Right cardiac atrium (tissue), 5 donors: Measurements from ENCODE around the gene EFNA3. TPM values are rescaled to one million over a fixed set of nuclear protein-coding genes. Genes with fewer than 3 reads are reported as not detected.

ENCODE experiments used
- ATAC-seq, 2 donors: fragments of 200-7000 bp; cut with Tn5 transposase; one replicate each; pipeline versions ENCODE4 v1.8.0 to v1.9.1; 2020; ENCODE audit warnings: moderate library complexity in 2 of 2, mild to moderate bottlenecking in 1 of 2
- DNase-seq, 3 donors: peaks; one replicate each; pipeline ENCODE4 v3.0.0-alpha.2; 2020
- H3K27ac ChIP-seq: one replicate; pipeline ENCODE4 v1.5.1; 2013; ENCODE audit warnings: mild to moderate bottlenecking, low read length, control low read depth, moderate library complexity
- H3K27me3 ChIP-seq: one replicate; pipeline ENCODE4 v1.6.1; 2013; ENCODE audit not compliant: control insufficient read depth, insufficient read depth
- H3K4me1 ChIP-seq: one replicate; pipeline ENCODE4 v1.6.1; 2013; ENCODE audit warnings: low read length; ENCODE audit not compliant: control insufficient read depth, insufficient read depth
- H3K4me3 ChIP-seq: one replicate; pipeline ENCODE4 v1.5.1; 2013; ENCODE audit warnings: low read length, control low read depth
- H3K9me3 ChIP-seq: one replicate; pipeline ENCODE4 v1.6.1; 2013; ENCODE audit warnings: low read length; ENCODE audit not compliant: control insufficient read depth
- WGBS: extraction: QIAGEN DNeasy Blood & Tissue Kit; methylation state at CpG from one replicate; pipeline ENCODE4 v1.1.7; 2013; 5-methylcytosine and 5-hydroxymethylcytosine counted together
- intact Hi-C, 4 donors: fragments of 100-400 bp; cut with DNase I; formaldehyde crosslinking; loops; one replicate each; pipeline versions ENCODE4 v1.11.0 to v1.14.0; 2022 to 2023
- polyA plus RNA-seq: library from polyadenylated mRNA; stranded (reverse); fragments of 200-250 nt; gene quantifications from one replicate; pipeline ENCODE4 v1.2.3, GENCODE V29; 2013
- total RNA-seq, 4 donors: library from RNA; stranded (reverse); fragmentation: NEBNext Ultra II Directional; extraction: Animal tissue kit (Norgen Biotek cat#: 25700); gene quantifications; one replicate each; pipeline ENCODE4 v1.2.1, GENCODE V29; 2021
- donor health status: healthy with polysubstance abuse.
- donor health status: DM: no; HTN: yes; CAD: no.
- donor health status: DM: no; HTN: no; CAD: no.
- donor health status: DM: no; HTN: yes; CAD: no; lungs with severe emphysema.
- donor health status: DM: yes; HTN: yes; CAD: no.

Gene EFNA3
- total and polyA plus RNA-seq, 5 donors, result 0.78 to 1.9 (median 1.2) TPM

- Histone ChIP-seq H3K27ac (peak overlapping the region; percentile 89), H3K27me3 (no peaks in the 10 kb centered on the region), H3K4me1 (peaks cover 3% of the 10 kb centered on the region), H3K4me3 (peak overlapping the region; percentile 76), H3K9me3 (no peaks in the 10 kb centered on the region)
- peak; percentile 25 to 44 for ATAC-seq
- intact Hi-C loops, result no loop called here
- peak; percentile 70 to 83 (median 83) for DNase-seq
- 3% methylated on average over 32 of the region's 32 CpGs for WGBS
Observed at GRCh38 chr1:155085504-155086127, 7.0 kb downstream of the EFNA3 start.

DNA sequence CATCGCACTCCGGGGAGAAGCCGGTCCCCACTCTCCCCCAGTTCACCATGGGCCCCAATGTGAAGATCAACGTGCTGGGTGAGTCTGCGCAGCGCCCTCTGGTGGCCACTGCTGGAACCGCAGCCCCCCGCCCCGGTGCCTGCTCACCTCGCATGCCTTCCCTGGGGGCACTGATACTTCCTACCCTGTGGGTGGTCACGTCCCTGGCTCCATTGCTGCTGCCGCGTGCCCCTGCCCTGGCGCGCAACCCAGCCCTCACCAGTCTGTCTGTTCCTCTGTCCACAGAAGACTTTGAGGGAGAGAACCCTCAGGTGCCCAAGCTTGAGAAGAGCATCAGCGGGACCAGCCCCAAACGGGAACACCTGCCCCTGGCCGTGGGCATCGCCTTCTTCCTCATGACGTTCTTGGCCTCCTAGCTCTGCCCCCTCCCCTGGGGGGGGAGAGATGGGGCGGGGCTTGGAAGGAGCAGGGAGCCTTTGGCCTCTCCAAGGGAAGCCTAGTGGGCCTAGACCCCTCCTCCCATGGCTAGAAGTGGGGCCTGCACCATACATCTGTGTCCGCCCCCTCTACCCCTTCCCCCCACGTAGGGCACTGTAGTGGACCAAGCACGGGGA is 7.6 kb downstream of the EFNA3 start:
- H3K27me3 ChIP-seq, result no peaks in the 10 kb centered on the region
- 19% methylated on average over 24 of the region's 24 CpGs for WGBS
- peak; percentile 15 to 32 for ATAC-seq
- no peak overlapping the region for H3K4me3 ChIP-seq
- DNase-seq, result peak; percentile 67 to 90 (median 90)
- H3K4me1 ChIP-seq, result no peaks in the 10 kb centered on the region
- no peak overlapping the region for H3K27ac ChIP-seq
- intact Hi-C loops, result no loop called here
- no peaks in the 10 kb centered on the region for H3K9me3 ChIP-seq

DNA sequence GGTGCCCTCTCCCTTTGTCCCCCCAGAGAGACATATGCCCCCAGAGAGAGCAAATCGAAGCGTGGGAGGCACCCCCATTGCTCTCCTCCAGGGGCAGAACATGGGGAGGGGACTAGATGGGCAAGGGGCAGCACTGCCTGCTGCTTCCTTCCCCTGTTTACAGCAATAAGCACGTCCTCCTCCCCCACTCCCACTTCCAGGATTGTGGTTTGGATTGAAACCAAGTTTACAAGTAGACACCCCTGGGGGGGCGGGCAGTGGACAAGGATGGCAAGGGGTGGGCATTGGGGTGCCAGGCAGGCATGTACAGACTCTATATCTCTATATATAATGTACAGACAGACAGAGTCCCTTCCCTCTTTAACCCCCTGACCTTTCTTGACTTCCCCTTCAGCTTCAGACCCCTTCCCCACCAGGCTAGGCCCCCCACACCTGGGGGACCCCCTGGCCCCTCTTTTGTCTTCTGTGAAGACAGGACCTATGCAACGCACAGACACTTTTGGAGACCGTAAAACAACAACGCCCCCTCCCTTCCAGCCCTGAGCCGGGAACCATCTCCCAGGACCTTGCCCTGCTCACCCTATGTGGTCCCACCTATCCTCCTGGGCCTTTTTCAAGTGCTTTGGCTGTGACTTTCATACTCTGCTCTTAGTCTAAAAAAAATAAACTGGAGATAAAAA is 8.4 kb downstream of the EFNA3 start:
- Histone ChIP-seq H3K9me3 (no peaks in the 10 kb centered on the region), H3K4me3 (no peak overlapping the region), H3K4me1 (no peaks in the 10 kb centered on the region), H3K27ac (no peak overlapping the region), H3K27me3 (no peaks in the 10 kb centered on the region)
- no peak for ATAC-seq
- intact Hi-C loops, result no loop called here
- WGBS, result 58% methylated on average over 8 of the region's 8 CpGs
- DNase-seq, result no peak

- peak; percentile 81 to 94 (median 91) for DNase-seq
- intact Hi-C loops, result loop anchor here in 3 of 4 donors (2.0 to 5.0 kb wide), 4 partner anchors 36 to 77 kb away; partner anchors contain the start of gene EFNA1 (in 2 of the 3)
Observed at GRCh38 chr1:155091071-155092051, 12.7 kb downstream of the EFNA3 start.

GRCh38 chr1:155092131-155092530 is 13.5 kb downstream of the EFNA3 start:
- no peaks in the 10 kb centered on the region for H3K27me3 ChIP-seq
- DNase-seq (no peak), ATAC-seq (no peak)
- H3K9me3 ChIP-seq, result no peaks in the 10 kb centered on the region
- 88% methylated on average over 6 of the region's 6 CpGs for WGBS
- intact Hi-C loops, result loop anchor here in 3 of 4 donors (5.0 kb wide), 2 partner anchors 35 to 75 kb away; partner anchors contain the start of gene EFNA1 (in 2 of the 3)
- no peak overlapping the region for H3K4me3 ChIP-seq
- no peak overlapping the region for H3K27ac ChIP-seq
- peaks cover 7% of the 10 kb centered on the region for H3K4me1 ChIP-seq

More at GRCh38 chr1:155091071-155092051, 12.7 kb downstream of the EFNA3 start:
- Histone ChIP-seq H3K4me1 (peaks cover 7% of the 10 kb centered on the region), H3K27me3 (no peaks in the 10 kb centered on the region), H3K27ac (no peak overlapping the region), H3K4me3 (no peak overlapping the region), H3K9me3 (no peaks in the 10 kb centered on the region)
- peak; percentile 28 to 65 for ATAC-seq
- WGBS, result 23% methylated on average over 29 of the region's 29 CpGs

GRCh38 chr1:155092641-155093040 is 14.0 kb downstream of the EFNA3 start:
- WGBS, result 93% methylated on average over 12 of the region's 12 CpGs
- H3K9me3 ChIP-seq, result no peaks in the 10 kb centered on the region
- no peak for DNase-seq
- H3K27ac ChIP-seq, result no peak overlapping the region
- no peak for ATAC-seq
- intact Hi-C loops, result loop anchor here in 3 of 4 donors (5.0 kb wide), 2 partner anchors 35 to 75 kb away; partner anchors contain the start of gene EFNA1 (in 2 of the 3)
- H3K4me3 ChIP-seq, result no peak overlapping the region
- no peaks in the 10 kb centered on the region for H3K27me3 ChIP-seq
- peaks cover 7% of the 10 kb centered on the region for H3K4me1 ChIP-seq

DNA sequence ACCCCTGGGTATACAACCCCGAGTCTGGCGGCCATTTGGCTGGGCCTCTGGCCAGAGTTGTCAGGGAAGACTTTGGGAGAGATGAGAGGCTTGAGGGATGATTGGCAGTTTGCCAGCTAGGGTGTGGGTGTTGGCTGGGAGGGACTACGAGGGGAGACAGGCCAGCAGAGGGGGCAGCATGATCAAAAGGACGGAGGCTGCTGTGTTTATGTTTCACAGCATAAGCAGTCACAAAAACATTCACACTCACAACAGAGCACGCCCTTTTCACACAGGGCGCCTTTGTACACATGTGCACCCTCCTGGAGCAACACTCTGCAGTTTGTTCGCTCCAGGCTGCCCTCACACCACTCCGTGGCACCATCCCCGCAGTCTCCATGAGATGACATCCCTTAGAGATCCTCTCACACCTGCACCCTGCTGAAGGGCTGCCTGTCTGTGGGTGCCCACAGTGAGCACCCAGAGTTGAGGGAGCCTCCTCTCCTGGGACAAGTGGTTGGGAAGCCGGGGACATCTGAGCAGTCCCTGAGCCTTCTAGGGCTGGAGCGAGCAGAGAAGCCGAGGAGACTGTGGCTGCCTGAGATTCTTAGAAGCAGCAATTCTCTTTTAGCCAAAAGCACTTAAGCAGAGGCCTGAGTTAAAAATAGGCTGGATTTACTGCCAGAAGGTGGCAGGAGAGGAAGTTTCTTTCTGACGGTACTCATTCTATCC is 15.4 kb downstream of the EFNA3 start:
- 8% methylated on average over 13 of the region's 13 CpGs for WGBS
- H3K27ac ChIP-seq, result peak overlapping the region; percentile 80
- peak; percentile 58 to 62 for ATAC-seq

GRCh38 chr1:155094622-155094948 is 15.9 kb downstream of the EFNA3 start:
- no peak overlapping the region for H3K4me3 ChIP-seq
- intact Hi-C loops, result loop anchor here (2.0 to 5.0 kb wide), 3 partner anchors 33 to 74 kb away; partner anchors contain the start of gene EFNA1 (in 2 of the 4)
- no peaks in the 10 kb centered on the region for H3K27me3 ChIP-seq
- no peak for ATAC-seq
- peaks cover 7% of the 10 kb centered on the region for H3K4me1 ChIP-seq
- 71% methylated on average over 2 of the region's 2 CpGs for WGBS
- no peak for DNase-seq
- no peak overlapping the region for H3K27ac ChIP-seq
- H3K9me3 ChIP-seq, result no peaks in the 10 kb centered on the region

More for the DNA sequence above, 15.4 kb downstream of the EFNA3 start:
- Histone ChIP-seq H3K4me3 (no peak overlapping the region), H3K9me3 (no peaks in the 10 kb centered on the region), H3K4me1 (peaks cover 7% of the 10 kb centered on the region), H3K27me3 (no peaks in the 10 kb centered on the region)
- DNase-seq, result peak; percentile 69 to 82 (median 81)
- intact Hi-C loops, result loop anchor here (2.0 to 5.0 kb wide), 3 partner anchors 33 to 75 kb away; partner anchors contain the start of gene EFNA1 (in 2 of the 4)

DNA sequence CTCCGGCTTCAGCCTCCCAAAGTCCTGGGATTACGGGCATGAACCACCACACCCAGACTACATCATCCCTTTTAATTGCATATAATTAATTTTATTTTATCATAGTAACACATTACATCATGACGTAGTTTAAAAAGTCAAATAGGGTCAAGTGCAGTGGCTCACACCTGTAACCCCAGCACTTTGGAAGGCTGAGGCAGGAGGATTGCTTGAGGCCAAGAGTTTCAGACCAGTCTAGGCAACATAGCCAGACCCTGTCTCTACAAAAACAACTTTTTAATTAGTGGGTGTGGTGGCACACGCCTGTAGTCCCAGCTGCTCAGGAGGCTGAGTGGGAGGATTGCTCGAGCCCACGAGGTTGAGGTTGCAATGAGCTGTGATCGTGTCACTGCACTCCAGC is 20.7 kb downstream of the EFNA3 start:
- Histone ChIP-seq H3K4me3 (no peak overlapping the region), H3K27ac (no peak overlapping the region), H3K9me3 (no peaks in the 10 kb centered on the region), H3K4me1 (no peaks in the 10 kb centered on the region), H3K27me3 (no peaks in the 10 kb centered on the region)
- no peak for ATAC-seq
- WGBS, result 82% methylated on average over 7 of the region's 7 CpGs
- DNase-seq, result no peak
- intact Hi-C loops, result no loop called here

- Histone ChIP-seq H3K27me3 (no peaks in the 10 kb centered on the region), H3K27ac (no peak overlapping the region), H3K9me3 (no peaks in the 10 kb centered on the region), H3K4me1 (no peaks in the 10 kb centered on the region), H3K4me3 (no peak overlapping the region)
- 94% methylated on average over 9 of the region's 9 CpGs for WGBS
- intact Hi-C loops, result no loop called here
- DNase-seq (no peak), ATAC-seq (no peak)
Observed at GRCh38 chr1:155103325-155103724, 24.7 kb downstream of the EFNA3 start.
